ENCODE data around the gene MARK4.

DNA sequence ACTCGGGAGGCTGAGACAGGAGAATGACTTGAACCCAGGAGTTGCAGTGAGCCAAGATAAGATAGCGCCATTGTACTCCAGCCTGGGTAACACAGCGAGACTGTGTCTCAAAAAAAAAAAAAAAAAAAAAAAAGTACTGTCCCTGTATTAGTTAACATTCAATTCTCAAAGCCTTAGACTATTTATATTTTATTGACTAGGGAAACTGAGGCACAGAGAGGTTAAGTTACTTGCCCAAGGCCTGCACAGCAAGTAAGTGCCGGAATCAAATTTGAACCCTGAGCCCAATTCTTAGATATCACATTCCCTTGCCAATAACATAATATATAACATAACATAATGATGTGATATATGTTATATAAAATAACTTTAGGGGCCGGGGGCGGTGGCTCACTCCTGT is 88.6 kb downstream of the MARK4 start:
- TF ChIP-seq ZNF274 (IDR thresholded peaks at IDR 0.05; ENCODE audit: low read depth, low read length): no peak
- TF ChIP-seq YY1 (IDR thresholded peaks at IDR 0.05; ENCODE audit: insufficient read depth, insufficient read length): no peak

Measured in NT2/D1 (cell line).